HCT116 (cell line): ENCODE results near the gene APBA2. TPM values are rescaled to one million over a fixed set of nuclear protein-coding genes. Genes with fewer than 3 reads are reported as not detected.

ENCODE experiments used
- ATAC-seq: fragments of 200-7000 bp; cut with Tn5 transposase; 2 replicates; pipeline ENCODE4 v1.9.1; 2020; ENCODE audit warnings: mild to moderate bottlenecking, moderate library complexity
- BruUV-seq: library from RNA; stranded (reverse); fragments of 400-500 nt; replicated peaks from 2 replicates; lab custom pipeline; 2021; lab: Mats Ljungman, UMichigan
- CTCF ChIA-PET: fragments of 300-600 bp; sonication (Branson Sonifier 250); formaldehyde crosslinking; loops from one replicate; lab custom pipeline; 2021; ENCODE audit warnings: antibody characterized with exemption; lab: Charles Lee
- POLR2A ChIA-PET: fragments of 300-600, 350-600 bp; sonication (Branson Sonifier 250); formaldehyde crosslinking; loops from one replicate; lab custom pipeline; 2021; ENCODE audit warnings: antibody characterized with exemption; lab: Charles Lee
- RAD21 ChIA-PET, 2 experiments: fragments of 300-600 bp; sonication (Branson Sonifier 250); formaldehyde crosslinking; loops; one replicate each; lab custom pipeline; 2023; ENCODE audit warnings: low total read pairs in 2 of 2; ENCODE audit not compliant: uncharacterized antibody in 2 of 2, unreplicated experiment in 2 of 2, low non-redundant PET in 1 of 2; lab: Charles Lee
- DNase-seq: peaks from one replicate; pipeline ENCODE4 v3.0.0-alpha.2; 2010; ENCODE audit warnings: low read depth, low spot score
- H2AFZ ChIP-seq: fragments of 200-600 bp; shearing (Covaris generic), sonication (generic); 2 replicates; pipeline ENCODE4 v1.6.1; 2017; ENCODE audit warnings: low read depth, mixed run types, mixed read lengths, antibody characterized with exemption, low read length; ENCODE audit not compliant: poor library complexity, severe bottlenecking
- H3K27ac ChIP-seq: 2 replicates; pipeline ENCODE4 v1.5.1; 2012; ENCODE audit warnings: low read depth, low read length
- H3K27me3 ChIP-seq: fragments of 200-600 bp; sonication (generic); 2 replicates; pipeline ENCODE4 v1.6.1; 2016; ENCODE audit warnings: mixed run types, low read length, mixed read lengths; ENCODE audit not compliant: insufficient read depth
- H3K36me3 ChIP-seq, 2 experiments: fragments of 200-500 bp in 1 of 2; fragments of 200-600 bp in 1 of 2; sonication (Bioruptor generic) in 1 of 2; sonication (generic) in 1 of 2; 2 replicates each; pipeline versions ENCODE4 v1.5.1 to v1.6.1; 2014 to 2016; ENCODE audit warnings: low read length in 2 of 2, inconsistent platforms in 1 of 2, mixed read lengths in 1 of 2, mixed run types in 1 of 2; ENCODE audit not compliant: insufficient read depth in 2 of 2, control insufficient read depth in 1 of 2
- H3K4me1 ChIP-seq, 2 experiments: fragments of 200-600 bp in 1 of 2; sonication (generic) in 1 of 2; 2 replicates each; pipeline versions ENCODE4 v1.5.1 to v1.6.1; 2012 to 2017; ENCODE audit warnings: low read length in 2 of 2, inconsistent platforms in 1 of 2, mild to moderate bottlenecking in 1 of 2, mixed read lengths in 1 of 2, mixed run types in 1 of 2, moderate library complexity in 1 of 2; ENCODE audit not compliant: insufficient read depth in 2 of 2, control insufficient read depth in 1 of 2
- H3K4me2 ChIP-seq: fragments of 200-600 bp; sonication (generic); 2 replicates; pipeline ENCODE4 v1.6.1; 2017; ENCODE audit warnings: mixed run types, low read length, mixed read lengths
- H3K4me3 ChIP-seq, 2 experiments: fragments of 200-600 bp in 1 of 2; sonication (generic) in 1 of 2; replicated peaks in 1 of 2; 2 replicates each; pipeline ENCODE4 v1.5.1; 2011 to 2016; ENCODE audit warnings: low read length in 2 of 2, control low read depth in 1 of 2, low read depth in 1 of 2, mild to moderate bottlenecking in 1 of 2, mixed read lengths in 1 of 2, mixed run types in 1 of 2
- H3K79me2 ChIP-seq: fragments of 200-600 bp; sonication (generic); 2 replicates; pipeline ENCODE4 v1.6.1; 2017; ENCODE audit warnings: mild to moderate bottlenecking, mixed run types, low read length, moderate library complexity, mixed read lengths; ENCODE audit not compliant: insufficient read depth
- H3K9ac ChIP-seq: fragments of 200-600 bp; sonication (generic); 2 replicates; pipeline ENCODE4 v1.6.1; 2016; ENCODE audit warnings: low read length, mixed read lengths
- H3K9me2 ChIP-seq: fragments of 200-600 bp; sonication (generic), shearing (Covaris generic); 2 replicates; pipeline ENCODE4 v1.6.1; 2017; ENCODE audit warnings: mixed run types, mild to moderate bottlenecking, moderate library complexity; ENCODE audit not compliant: insufficient read depth
- H3K9me3 ChIP-seq, 2 experiments: fragments of 200-500 bp in 1 of 2; fragments of 200-600 bp in 1 of 2; sonication (Bioruptor generic) in 1 of 2; sonication (generic) in 1 of 2; 2 replicates each; pipeline ENCODE4 v1.6.1; 2014 to 2017; ENCODE audit warnings: low read length in 2 of 2, mixed read lengths in 2 of 2, inconsistent platforms in 1 of 2, low read depth in 1 of 2, mild to moderate bottlenecking in 1 of 2, mixed run types in 1 of 2, moderate library complexity in 1 of 2; ENCODE audit not compliant: control insufficient read depth in 1 of 2, insufficient read depth in 1 of 2
- H4K20me1 ChIP-seq: fragments of 200-600 bp; sonication (generic), shearing (Covaris generic); 2 replicates; pipeline ENCODE4 v1.6.1; 2017; ENCODE audit warnings: mixed run types, mild to moderate bottlenecking, moderate library complexity; ENCODE audit not compliant: insufficient read depth
- CEBPB ChIP-seq: IDR thresholded peaks from 2 replicates; pipeline ENCODE4 v1.6.1; 2012; ENCODE audit warnings: low read depth
- EGR1 ChIP-seq: IDR thresholded peaks from 2 replicates; pipeline ENCODE4 v1.6.1; 2012; ENCODE audit warnings: low read depth
- ELF1 ChIP-seq: IDR thresholded peaks from 2 replicates; pipeline ENCODE4 v1.6.1; 2012; ENCODE audit warnings: low read depth, borderline replicate concordance
- EZH2 ChIP-seq: fragments of 200-600 bp; sonication (generic); IDR thresholded peaks from 2 replicates; pipeline ENCODE4 v1.6.1; 2017; ENCODE audit warnings: antibody characterized with exemption, mixed run types
- EZH2phosphoT487 ChIP-seq: fragments of 200-600 bp; IDR thresholded peaks from 2 replicates; pipeline ENCODE4 v1.6.1; 2018; ENCODE audit warnings: antibody characterized with exemption, borderline replicate concordance
- JUND ChIP-seq: IDR thresholded peaks from 2 replicates; pipeline ENCODE4 v1.6.1; 2012
- POLR2AphosphoS5 ChIP-seq: IDR thresholded peaks from 2 replicates; pipeline ENCODE4 v1.6.1; 2011; ENCODE audit warnings: mild to moderate bottlenecking, low read depth, low read length, moderate library complexity
- SIN3A ChIP-seq: IDR thresholded peaks from 2 replicates; pipeline ENCODE4 v1.6.1; 2012; ENCODE audit warnings: low read depth
- SP1 ChIP-seq: IDR thresholded peaks from 2 replicates; pipeline ENCODE4 v1.6.1; 2012; ENCODE audit warnings: low read depth
- SRF ChIP-seq: IDR thresholded peaks from 2 replicates; pipeline ENCODE4 v1.6.1; 2012; ENCODE audit warnings: low read depth
- TCF7L2 ChIP-seq: IDR thresholded peaks from 2 replicates; pipeline ENCODE4 v1.7.0; 2011; ENCODE audit warnings: borderline replicate concordance, inconsistent platforms; ENCODE audit not compliant: insufficient read depth, insufficient read length; ENCODE audit errors: extremely low read depth
- ZFX ChIP-seq: fragments of 450-650 bp; IDR thresholded peaks from 2 replicates; pipeline ENCODE4 v1.6.1; 2017
- ZNF274 ChIP-seq: fragments of 200-500 bp; sonication (Bioruptor generic); IDR thresholded peaks from 2 replicates; pipeline ENCODE4 v1.6.1; 2014; ENCODE audit warnings: mild to moderate bottlenecking, low read depth, low read length, inconsistent platforms
- intact Hi-C: fragments of 100-400 bp; cut with micrococcal nuclease; formaldehyde crosslinking; loops from 2 replicates; pipeline ENCODE4 v1.10.0; 2022
- total RNA-seq: library from RNA; stranded (reverse); gene quantifications from one replicate; pipeline ENCODE4 v1.2.1, GENCODE V29; 2021; ENCODE audit not compliant: unreplicated experiment
- TF ChIP-seq, protein P1 (sequence below): IDR thresholded peaks from 2 replicates; pipeline ENCODE4 v1.6.1; 2012; ENCODE audit warnings: low read depth
- TF ChIP-seq, protein P2 (sequence below): IDR thresholded peaks from 2 replicates; pipeline ENCODE4 v1.6.1; 2012
- TF ChIP-seq, protein P3 (sequence below): IDR thresholded peaks from 2 replicates; pipeline ENCODE4 v1.6.1; 2012

The APBA2 gene
- total RNA-seq, 1 experiment from 2014 or later, result 0.47 TPM

- TF ChIP-seq SP1 (no peak), TCF7L2 (no peak), JUND (no peak), EGR1 (no peak), CEBPB (no peak), EZH2 (no peak), ELF1 (no peak)
- TF ChIP-seq, protein P1, sequence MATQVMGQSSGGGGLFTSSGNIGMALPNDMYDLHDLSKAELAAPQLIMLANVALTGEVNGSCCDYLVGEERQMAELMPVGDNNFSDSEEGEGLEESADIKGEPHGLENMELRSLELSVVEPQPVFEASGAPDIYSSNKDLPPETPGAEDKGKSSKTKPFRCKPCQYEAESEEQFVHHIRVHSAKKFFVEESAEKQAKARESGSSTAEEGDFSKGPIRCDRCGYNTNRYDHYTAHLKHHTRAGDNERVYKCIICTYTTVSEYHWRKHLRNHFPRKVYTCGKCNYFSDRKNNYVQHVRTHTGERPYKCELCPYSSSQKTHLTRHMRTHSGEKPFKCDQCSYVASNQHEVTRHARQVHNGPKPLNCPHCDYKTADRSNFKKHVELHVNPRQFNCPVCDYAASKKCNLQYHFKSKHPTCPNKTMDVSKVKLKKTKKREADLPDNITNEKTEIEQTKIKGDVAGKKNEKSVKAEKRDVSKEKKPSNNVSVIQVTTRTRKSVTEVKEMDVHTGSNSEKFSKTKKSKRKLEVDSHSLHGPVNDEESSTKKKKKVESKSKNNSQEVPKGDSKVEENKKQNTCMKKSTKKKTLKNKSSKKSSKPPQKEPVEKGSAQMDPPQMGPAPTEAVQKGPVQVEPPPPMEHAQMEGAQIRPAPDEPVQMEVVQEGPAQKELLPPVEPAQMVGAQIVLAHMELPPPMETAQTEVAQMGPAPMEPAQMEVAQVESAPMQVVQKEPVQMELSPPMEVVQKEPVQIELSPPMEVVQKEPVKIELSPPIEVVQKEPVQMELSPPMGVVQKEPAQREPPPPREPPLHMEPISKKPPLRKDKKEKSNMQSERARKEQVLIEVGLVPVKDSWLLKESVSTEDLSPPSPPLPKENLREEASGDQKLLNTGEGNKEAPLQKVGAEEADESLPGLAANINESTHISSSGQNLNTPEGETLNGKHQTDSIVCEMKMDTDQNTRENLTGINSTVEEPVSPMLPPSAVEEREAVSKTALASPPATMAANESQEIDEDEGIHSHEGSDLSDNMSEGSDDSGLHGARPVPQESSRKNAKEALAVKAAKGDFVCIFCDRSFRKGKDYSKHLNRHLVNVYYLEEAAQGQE, result no peak
- TF ChIP-seq, all 23 proteins: peak for 0
Measured at GRCh38 chr15:28963711-28964081, 77.9 kb downstream of the APBA2 start (continued).

- no peak for DNase-seq
- ATAC-seq, result no peak
- ChIA-PET CTCF (no interaction called here), POLR2A (no interaction called here), RAD21 (no interaction called here)
- Histone ChIP-seq H3K9me2 (no peaks in the 10 kb centered on the region), H3K9me3 (no peaks in the 10 kb centered on the region), H3K9ac (no peak overlapping the region), H3K4me1 (peaks cover 6 to 17% of the 10 kb centered on the region in 2 experiments), H3K4me3 (no peak overlapping the region), H3K79me2 (no peaks in the 10 kb centered on the region), H3K27me3 (no peaks in the 10 kb centered on the region), H3K36me3 (no peaks in the 10 kb centered on the region), H2AFZ (no peak overlapping the region), H3K27ac (no peak overlapping the region), H4K20me1 (no peaks in the 10 kb centered on the region), H3K4me2 (no peak overlapping the region)
- no TSS peak for BruUV-seq
- intact Hi-C loops, result no loop called here
- TF ChIP-seq CEBPB, result no peak
- no peak for TF ChIP-seq EZH2
- no peak for TF ChIP-seq SIN3A
- no peak for TF ChIP-seq EGR1
- no peak for TF ChIP-seq ZFX
- TF ChIP-seq ELF1, result no peak
- no peak for TF ChIP-seq POLR2AphosphoS5
- TF ChIP-seq, protein P2, sequence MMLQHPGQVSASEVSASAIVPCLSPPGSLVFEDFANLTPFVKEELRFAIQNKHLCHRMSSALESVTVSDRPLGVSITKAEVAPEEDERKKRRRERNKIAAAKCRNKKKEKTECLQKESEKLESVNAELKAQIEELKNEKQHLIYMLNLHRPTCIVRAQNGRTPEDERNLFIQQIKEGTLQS, result no peak
- TF ChIP-seq ZNF274, result no peak
- TF ChIP-seq, protein P3, sequence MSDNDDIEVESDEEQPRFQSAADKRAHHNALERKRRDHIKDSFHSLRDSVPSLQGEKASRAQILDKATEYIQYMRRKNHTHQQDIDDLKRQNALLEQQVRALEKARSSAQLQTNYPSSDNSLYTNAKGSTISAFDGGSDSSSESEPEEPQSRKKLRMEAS, result no peak
- no peak for TF ChIP-seq SRF
- TF ChIP-seq EZH2phosphoT487, result no peak
- TF ChIP-seq, protein P1, result no peak
- TF ChIP-seq SP1, result no peak
Measured at GRCh38 chr15:28964098-28964497, 78.3 kb downstream of the APBA2 start.
